ENCODE data around the gene CDK6.

The CDK6 gene

GRCh38 chr7:92668564-92668963, 167.8 kb downstream of the CDK6 start:
- DNase-seq, result no peak

- DNase-seq, result no peak
Measured at GRCh38 chr7:92667816-92668535, 168.4 kb downstream of the CDK6 start.

GRCh38 chr7:92665926-92666325, 170.4 kb downstream of the CDK6 start:
- no peak for DNase-seq

- DNase-seq, result no peak
Measured at GRCh38 chr7:92661651-92662050, 174.7 kb downstream of the CDK6 start.

GRCh38 chr7:92658671-92659070, 177.7 kb downstream of the CDK6 start:
- DNase-seq, result no peak

- DNase-seq, result no peak
Measured at GRCh38 chr7:92657391-92657790, 179.0 kb downstream of the CDK6 start.

- no peak for DNase-seq
Measured at GRCh38 chr7:92656121-92656520, 180.3 kb downstream of the CDK6 start.

- DNase-seq, result no peak
Measured at GRCh38 chr7:92655346-92655884, 181.0 kb downstream of the CDK6 start.

- no peak for DNase-seq
Measured at GRCh38 chr7:92653136-92653535, 183.2 kb downstream of the CDK6 start.

GRCh38 chr7:92652536-92652935, 183.8 kb downstream of the CDK6 start:
- no peak for DNase-seq

- DNase-seq, result no peak
Measured at GRCh38 chr7:92650391-92650790, 186.0 kb downstream of the CDK6 start.

- no peak for DNase-seq
Measured at GRCh38 chr7:92648067-92648466, 188.3 kb downstream of the CDK6 start.

- no peak for DNase-seq
Measured at GRCh38 chr7:92647652-92648051, 188.7 kb downstream of the CDK6 start.

- DNase-seq, result no peak
Measured at GRCh38 chr7:92647011-92647625, 189.3 kb downstream of the CDK6 start.

GRCh38 chr7:92645114-92646061, 191.0 kb downstream of the CDK6 start:
- DNase-seq, result peak; percentile 71

- no peak for DNase-seq
Measured at GRCh38 chr7:92644406-92645113, 191.8 kb downstream of the CDK6 start.

- no peak for DNase-seq
Measured at GRCh38 chr7:92643821-92644220, 192.6 kb downstream of the CDK6 start.

GRCh38 chr7:92641921-92642511, 194.4 kb downstream of the CDK6 start:
- DNase-seq, result no peak

- no peak for DNase-seq
Measured at GRCh38 chr7:92639966-92640365, 196.4 kb downstream of the CDK6 start.

- DNase-seq, result no peak
Measured at GRCh38 chr7:92639213-92639896, 197.0 kb downstream of the CDK6 start.

GRCh38 chr7:92636018-92636560, 200.3 kb downstream of the CDK6 start:
- DNase-seq, result no peak
